ENCODE measurements around the gene GPC4.

The GPC4 gene

DNA sequence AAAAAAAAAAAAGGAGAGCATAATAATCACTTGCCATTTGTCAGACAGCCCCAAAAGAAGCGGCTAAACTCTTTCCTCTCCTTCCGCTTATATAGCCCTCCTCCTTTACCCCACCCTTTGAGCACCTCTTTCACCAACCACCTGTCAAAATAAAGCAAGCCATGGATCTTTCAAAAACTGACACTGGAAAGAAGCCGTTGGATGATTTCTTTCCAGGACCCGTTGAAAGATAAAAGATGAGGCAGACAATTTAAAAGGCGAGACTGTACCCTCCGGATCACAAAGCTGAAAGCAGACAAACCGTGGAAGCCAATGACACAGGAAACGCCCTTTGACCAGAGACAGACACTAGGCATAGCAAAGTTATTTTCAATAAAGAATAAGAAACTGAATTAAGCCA is 22.6 kb downstream of the GPC4 start:
- DNase-seq (ENCODE audit: low read depth, low spot score) = no peak
- TF ChIP-seq ZNF274 (IDR thresholded peaks at IDR 0.05; ENCODE audit: low read depth, low read length) (no peak), SUZ12 (IDR thresholded peaks at IDR 0.05; ENCODE audit: extremely low read depth, insufficient read depth, insufficient read length) (no peak), YY1 (IDR thresholded peaks at IDR 0.05; ENCODE audit: insufficient read depth, insufficient read length) (no peak)
- no peaks in the 10 kb centered on the region for H3K9me3 ChIP-seq (ENCODE audit: insufficient read depth, low read length)
- H3K27me3 ChIP-seq (ENCODE audit: insufficient read depth, insufficient read length) = no peaks in the 10 kb centered on the region
- no peaks in the 10 kb centered on the region for H3K4me1 ChIP-seq (ENCODE audit: insufficient read depth, insufficient read length)
- peaks cover 6% of the 10 kb centered on the region for H3K36me3 ChIP-seq (ENCODE audit: insufficient read depth, insufficient read length, low read length)
- no peak overlapping the region for H3K4me3 ChIP-seq (ENCODE audit: insufficient read length, low read depth)
- H3K9ac ChIP-seq (ENCODE audit: insufficient read length, low read depth) = no peak overlapping the region

GRCh38 chrX:133391111-133391510 is 24.2 kb downstream of the GPC4 start:
- Histone ChIP-seq H3K27me3 (ENCODE audit: insufficient read depth, insufficient read length) (no peaks in the 10 kb centered on the region), H3K9ac (ENCODE audit: insufficient read length, low read depth) (no peak overlapping the region), H3K4me3 (ENCODE audit: insufficient read length, low read depth) (no peak overlapping the region), H3K9me3 (ENCODE audit: insufficient read depth, low read length) (no peaks in the 10 kb centered on the region), H3K36me3 (ENCODE audit: insufficient read depth, insufficient read length, low read length) (peaks cover 6% of the 10 kb centered on the region), H3K4me1 (ENCODE audit: insufficient read depth, insufficient read length) (no peaks in the 10 kb centered on the region)
- no peak for DNase-seq (ENCODE audit: low read depth, low spot score)
- TF ChIP-seq SUZ12 (IDR thresholded peaks at IDR 0.05; ENCODE audit: extremely low read depth, insufficient read depth, insufficient read length) (no peak), YY1 (IDR thresholded peaks at IDR 0.05; ENCODE audit: insufficient read depth, insufficient read length) (no peak), ZNF274 (IDR thresholded peaks at IDR 0.05; ENCODE audit: low read depth, low read length) (no peak)

DNA sequence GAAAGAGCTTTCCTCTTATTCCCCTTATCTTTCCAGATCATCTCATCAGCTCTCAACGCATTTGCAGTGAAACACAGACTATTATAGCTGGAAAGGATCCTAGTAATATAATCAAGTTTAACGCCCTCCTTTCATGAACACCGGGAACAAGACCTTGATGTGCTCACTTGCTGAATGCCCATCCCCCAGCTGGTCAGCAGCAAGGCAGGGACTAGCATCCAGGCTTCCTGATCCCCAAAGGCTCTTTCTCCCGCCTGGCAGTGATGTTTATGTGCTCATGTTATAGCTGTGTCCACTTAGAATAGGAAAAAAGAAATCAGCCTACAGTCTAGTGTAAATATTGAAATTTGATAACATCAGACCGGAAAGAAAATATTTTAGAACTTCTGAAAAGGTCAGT is 24.6 kb downstream of the GPC4 start:
- TF ChIP-seq YY1 (IDR thresholded peaks at IDR 0.05; ENCODE audit: insufficient read depth, insufficient read length) = no peak
- no peak for TF ChIP-seq ZNF274 (IDR thresholded peaks at IDR 0.05; ENCODE audit: low read depth, low read length)
- TF ChIP-seq SUZ12 (IDR thresholded peaks at IDR 0.05; ENCODE audit: extremely low read depth, insufficient read depth, insufficient read length) = no peak
- H3K27me3 ChIP-seq (ENCODE audit: insufficient read depth, insufficient read length) = no peaks in the 10 kb centered on the region
- DNase-seq (ENCODE audit: low read depth, low spot score) = no peak

GRCh38 chrX:133389975-133390374 is 25.3 kb downstream of the GPC4 start:
- no peak for DNase-seq (ENCODE audit: low read depth, low spot score)
- H3K27me3 ChIP-seq (ENCODE audit: insufficient read depth, insufficient read length) = no peaks in the 10 kb centered on the region
- no peaks in the 10 kb centered on the region for H3K9me3 ChIP-seq (ENCODE audit: insufficient read depth, low read length)
- TF ChIP-seq YY1 (IDR thresholded peaks at IDR 0.05; ENCODE audit: insufficient read depth, insufficient read length) (no peak), SUZ12 (IDR thresholded peaks at IDR 0.05; ENCODE audit: extremely low read depth, insufficient read depth, insufficient read length) (no peak), ZNF274 (IDR thresholded peaks at IDR 0.05; ENCODE audit: low read depth, low read length) (no peak)
- no peaks in the 10 kb centered on the region for H3K4me1 ChIP-seq (ENCODE audit: insufficient read depth, insufficient read length)
- no peak overlapping the region for H3K4me3 ChIP-seq (ENCODE audit: insufficient read length, low read depth)
- no peak overlapping the region for H3K9ac ChIP-seq (ENCODE audit: insufficient read length, low read depth)
- peaks cover 6% of the 10 kb centered on the region for H3K36me3 ChIP-seq (ENCODE audit: insufficient read depth, insufficient read length, low read length)

More for the DNA sequence above, 24.6 kb downstream of the GPC4 start:
- Histone ChIP-seq H3K36me3 (ENCODE audit: insufficient read depth, insufficient read length, low read length) (peaks cover 6% of the 10 kb centered on the region), H3K4me3 (ENCODE audit: insufficient read length, low read depth) (no peak overlapping the region), H3K4me1 (ENCODE audit: insufficient read depth, insufficient read length) (no peaks in the 10 kb centered on the region), H3K9me3 (ENCODE audit: insufficient read depth, low read length) (no peaks in the 10 kb centered on the region), H3K9ac (ENCODE audit: insufficient read length, low read depth) (no peak overlapping the region)

GRCh38 chrX:133384454-133384853 is 30.8 kb downstream of the GPC4 start:
- no peaks in the 10 kb centered on the region for H3K4me1 ChIP-seq (ENCODE audit: insufficient read depth, insufficient read length)
- no peak for TF ChIP-seq ZNF274 (IDR thresholded peaks at IDR 0.05; ENCODE audit: low read depth, low read length)
- no peak for TF ChIP-seq SUZ12 (IDR thresholded peaks at IDR 0.05; ENCODE audit: extremely low read depth, insufficient read depth, insufficient read length)
- TF ChIP-seq YY1 (IDR thresholded peaks at IDR 0.05; ENCODE audit: insufficient read depth, insufficient read length) = no peak
- no peaks in the 10 kb centered on the region for H3K9me3 ChIP-seq (ENCODE audit: insufficient read depth, low read length)
- H3K27me3 ChIP-seq (ENCODE audit: insufficient read depth, insufficient read length) = no peaks in the 10 kb centered on the region
- H3K4me3 ChIP-seq (ENCODE audit: insufficient read length, low read depth) = no peak overlapping the region
- no peak overlapping the region for H3K9ac ChIP-seq (ENCODE audit: insufficient read length, low read depth)
- no peak for DNase-seq (ENCODE audit: low read depth, low spot score)
- H3K36me3 ChIP-seq (ENCODE audit: insufficient read depth, insufficient read length, low read length) = peaks cover under 1% of the 10 kb centered on the region

- H3K4me1 ChIP-seq (ENCODE audit: insufficient read depth, insufficient read length) = no peaks in the 10 kb centered on the region
- DNase-seq (ENCODE audit: low read depth, low spot score) = no peak
- H3K4me3 ChIP-seq (ENCODE audit: insufficient read length, low read depth) = no peak overlapping the region
- TF ChIP-seq ZNF274 (IDR thresholded peaks at IDR 0.05; ENCODE audit: low read depth, low read length) (no peak), SUZ12 (IDR thresholded peaks at IDR 0.05; ENCODE audit: extremely low read depth, insufficient read depth, insufficient read length) (no peak), YY1 (IDR thresholded peaks at IDR 0.05; ENCODE audit: insufficient read depth, insufficient read length) (no peak)
- peaks cover 5% of the 10 kb centered on the region for H3K36me3 ChIP-seq (ENCODE audit: insufficient read depth, insufficient read length, low read length)
- H3K9me3 ChIP-seq (ENCODE audit: insufficient read depth, low read length) = no peaks in the 10 kb centered on the region
- no peaks in the 10 kb centered on the region for H3K27me3 ChIP-seq (ENCODE audit: insufficient read depth, insufficient read length)
- no peak overlapping the region for H3K9ac ChIP-seq (ENCODE audit: insufficient read length, low read depth)
Observed at GRCh38 chrX:133380711-133381619, 34.3 kb downstream of the GPC4 start.

DNA sequence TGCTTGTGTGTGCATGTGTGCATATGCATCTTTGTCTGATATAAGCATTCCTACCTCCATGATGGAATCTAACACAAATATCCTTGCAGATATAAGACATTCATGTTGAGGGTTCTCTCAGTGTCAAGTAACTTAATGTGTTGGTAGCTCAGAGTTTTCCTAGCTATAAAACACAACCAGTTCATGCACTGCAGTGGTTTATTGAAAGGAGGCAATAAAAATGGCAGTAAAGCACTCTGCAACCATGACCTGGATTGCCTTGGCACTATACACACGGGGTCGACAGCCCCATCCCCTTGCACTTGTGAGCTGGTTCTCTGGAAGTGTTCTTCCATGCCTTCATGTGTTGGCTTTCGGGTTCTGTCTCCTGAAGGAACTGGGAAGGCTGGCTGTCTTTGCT is 38.9 kb downstream of the GPC4 start:
- DNase-seq (ENCODE audit: low read depth, low spot score) = no peak
- H3K4me3 ChIP-seq (ENCODE audit: insufficient read length, low read depth) = no peak overlapping the region
- H3K27me3 ChIP-seq (ENCODE audit: insufficient read depth, insufficient read length) = no peaks in the 10 kb centered on the region
- H3K4me1 ChIP-seq (ENCODE audit: insufficient read depth, insufficient read length) = no peaks in the 10 kb centered on the region
- no peak for TF ChIP-seq YY1 (IDR thresholded peaks at IDR 0.05; ENCODE audit: insufficient read depth, insufficient read length)
- no peak for TF ChIP-seq ZNF274 (IDR thresholded peaks at IDR 0.05; ENCODE audit: low read depth, low read length)
- TF ChIP-seq SUZ12 (IDR thresholded peaks at IDR 0.05; ENCODE audit: extremely low read depth, insufficient read depth, insufficient read length) = no peak
- H3K9ac ChIP-seq (ENCODE audit: insufficient read length, low read depth) = no peak overlapping the region
- peaks cover 8% of the 10 kb centered on the region for H3K36me3 ChIP-seq (ENCODE audit: insufficient read depth, insufficient read length, low read length)
- no peaks in the 10 kb centered on the region for H3K9me3 ChIP-seq (ENCODE audit: insufficient read depth, low read length)

All from NT2/D1 (cell line).